ENCODE measurements around the gene ANKRD40CL. TPM values are rescaled to one million over a fixed set of nuclear protein-coding genes. Genes with fewer than 3 reads are reported as not detected.

ANKRD40CL gene
- total and polyA plus RNA-seq, 9 of the 15 experiments (the other 6 are each of a cell fraction or from before 2014, with no cell fraction given): not detected

DNA sequence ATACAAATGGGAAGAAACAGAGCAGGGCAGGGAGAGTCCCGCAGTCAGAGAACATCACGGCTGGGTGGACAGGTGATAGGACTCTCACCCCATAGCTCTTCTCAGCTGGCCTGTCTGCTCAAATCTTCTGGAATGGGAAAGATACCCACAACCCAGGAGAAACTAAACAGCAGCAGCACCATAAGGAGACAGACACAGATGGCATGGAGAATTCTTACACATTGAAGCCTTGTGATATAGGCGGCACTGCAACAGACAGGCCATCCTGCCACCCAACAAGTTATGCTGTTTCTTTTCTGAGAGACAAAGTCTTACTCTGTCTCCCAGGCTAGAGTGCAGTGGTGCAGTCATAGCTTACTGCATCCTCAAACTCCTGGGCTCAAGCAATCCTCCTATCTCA lies 8.6 kb upstream of the ANKRD40CL start:
- no peaks in the 10 kb centered on the region for H3K79me2 ChIP-seq (ENCODE audit: control insufficient read depth, insufficient read depth, low read length)
- no peak overlapping the region for H2AFZ ChIP-seq (ENCODE audit: low read depth, low read length)
- BruUV-seq (replicated peaks): no TSS peak
- H3K27me3 ChIP-seq (ENCODE audit: control insufficient read depth in 2 of 2, insufficient read depth in 2 of 2, low read length in 2 of 2): no peaks in the 10 kb centered on the region
- ATAC-seq (no peak), FAIRE-seq (no peak), DNase-seq (ENCODE audit: extremely low read depth in 1 of 4, low spot score in 3 of 4) (no peak)
- 42% methylated on average over 3 of the region's 3 CpGs for WGBS (ENCODE audit: insufficient coverage, low coverage, missing lambda C conversion rate)
- H3K36me3 ChIP-seq (ENCODE audit: control insufficient read depth, insufficient read depth, low read length): no peaks in the 10 kb centered on the region
- CTCF ChIA-PET (ENCODE audit: low intra/inter-chr PET ratio): no interaction called here
- POLR2A ChIA-PET: interaction anchor here (0.6 kb wide), 1 partner anchor 60 kb away, joined by 3 read pairs; no protein-coding TSS in a partner anchor
- intact Hi-C loops (cut with micrococcal nuclease): no loop called here
- H3K27ac ChIP-seq (ENCODE audit: extremely low read depth, low read depth, low read length): no peak overlapping the region
- no peak overlapping the region for H3K4me3 ChIP-seq
- no peaks in the 10 kb centered on the region for H4K20me1 ChIP-seq (replicated peaks; ENCODE audit: control insufficient read depth, insufficient read depth, low read length)
- H3K4me2 ChIP-seq (ENCODE audit: insufficient read depth, low read length): no peak overlapping the region
- H3K4me1 ChIP-seq (replicated peaks in 1 of 2; ENCODE audit: control insufficient read depth in 2 of 2, insufficient read depth in 2 of 2, low read length in 2 of 2): no peaks in the 10 kb centered on the region; a peak in 1 of 5 replicates
- no peak overlapping the region for H3K9ac ChIP-seq (ENCODE audit: insufficient read depth in 1 of 2, low read depth in 2 of 2, low read length in 2 of 2)
- TF ChIP-seq MCM2 (IDR thresholded peaks at IDR 0.05; ENCODE audit: low read depth): no peak
- no peak for TF ChIP-seq HMG20A (CRISPR knock-in tag; conservative IDR thresholded peaks at IDR 0.05)
- no peaks in the 10 kb centered on the region for H3K9me3 ChIP-seq (replicated peaks; ENCODE audit: control insufficient read depth, insufficient read depth, low read depth, low read length)
- H3K9me1 ChIP-seq (ENCODE audit: control insufficient read depth, insufficient read depth, low read length): no peaks in the 10 kb centered on the region
- in situ Hi-C loops (cut with MboI): no loop called here

DNA sequence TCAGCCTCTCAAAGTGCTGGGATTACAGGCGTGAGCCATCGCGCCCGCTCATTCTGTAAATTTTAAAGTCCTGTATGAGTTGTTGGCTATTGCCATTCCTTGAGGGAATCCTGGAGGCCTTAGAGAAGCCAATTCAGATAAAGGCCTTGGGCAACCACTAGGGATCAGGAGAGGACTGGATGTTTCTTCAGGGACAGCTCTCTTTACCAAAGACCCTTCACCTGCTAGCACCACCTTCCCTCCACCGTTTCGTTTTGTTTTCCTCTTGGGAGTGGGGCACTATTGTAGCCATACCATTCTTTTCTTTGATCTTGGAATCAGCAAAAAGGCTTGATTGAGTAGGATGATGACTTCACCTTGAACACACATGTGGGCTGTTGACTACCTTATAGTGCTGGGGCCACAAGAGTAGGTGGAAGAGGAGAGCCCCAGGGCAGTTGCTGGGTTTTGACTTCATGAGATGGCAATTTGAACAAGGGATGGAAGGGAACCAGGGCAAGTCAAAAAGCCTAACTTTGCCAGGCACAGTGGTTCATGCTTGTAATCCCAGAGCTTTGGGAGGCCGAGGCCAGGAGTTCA lies 7.0 kb upstream of the ANKRD40CL start:
- no peak overlapping the region for H2AFZ ChIP-seq (ENCODE audit: low read depth, low read length)
- no peaks in the 10 kb centered on the region for H3K4me1 ChIP-seq (replicated peaks in 1 of 2; ENCODE audit: control insufficient read depth in 2 of 2, insufficient read depth in 2 of 2, low read length in 2 of 2)
- CTCF ChIA-PET (ENCODE audit: low intra/inter-chr PET ratio): no interaction called here
- no peak overlapping the region for H3K9ac ChIP-seq (ENCODE audit: insufficient read depth in 1 of 2, low read depth in 2 of 2, low read length in 2 of 2)
- ATAC-seq (no peak), DNase-seq (ENCODE audit: extremely low read depth in 1 of 4, low spot score in 3 of 4) (no peak), FAIRE-seq (no peak)
- BruUV-seq (replicated peaks): no TSS peak
- H4K20me1 ChIP-seq (replicated peaks; ENCODE audit: control insufficient read depth, insufficient read depth, low read length): no peaks in the 10 kb centered on the region
- intact Hi-C loops (cut with micrococcal nuclease): no loop called here
- H3K36me3 ChIP-seq (ENCODE audit: control insufficient read depth, insufficient read depth, low read length): no peaks in the 10 kb centered on the region
- in situ Hi-C loops (cut with MboI): no loop called here
- no peak overlapping the region for H3K4me3 ChIP-seq
- TF ChIP-seq, protein P1, sequence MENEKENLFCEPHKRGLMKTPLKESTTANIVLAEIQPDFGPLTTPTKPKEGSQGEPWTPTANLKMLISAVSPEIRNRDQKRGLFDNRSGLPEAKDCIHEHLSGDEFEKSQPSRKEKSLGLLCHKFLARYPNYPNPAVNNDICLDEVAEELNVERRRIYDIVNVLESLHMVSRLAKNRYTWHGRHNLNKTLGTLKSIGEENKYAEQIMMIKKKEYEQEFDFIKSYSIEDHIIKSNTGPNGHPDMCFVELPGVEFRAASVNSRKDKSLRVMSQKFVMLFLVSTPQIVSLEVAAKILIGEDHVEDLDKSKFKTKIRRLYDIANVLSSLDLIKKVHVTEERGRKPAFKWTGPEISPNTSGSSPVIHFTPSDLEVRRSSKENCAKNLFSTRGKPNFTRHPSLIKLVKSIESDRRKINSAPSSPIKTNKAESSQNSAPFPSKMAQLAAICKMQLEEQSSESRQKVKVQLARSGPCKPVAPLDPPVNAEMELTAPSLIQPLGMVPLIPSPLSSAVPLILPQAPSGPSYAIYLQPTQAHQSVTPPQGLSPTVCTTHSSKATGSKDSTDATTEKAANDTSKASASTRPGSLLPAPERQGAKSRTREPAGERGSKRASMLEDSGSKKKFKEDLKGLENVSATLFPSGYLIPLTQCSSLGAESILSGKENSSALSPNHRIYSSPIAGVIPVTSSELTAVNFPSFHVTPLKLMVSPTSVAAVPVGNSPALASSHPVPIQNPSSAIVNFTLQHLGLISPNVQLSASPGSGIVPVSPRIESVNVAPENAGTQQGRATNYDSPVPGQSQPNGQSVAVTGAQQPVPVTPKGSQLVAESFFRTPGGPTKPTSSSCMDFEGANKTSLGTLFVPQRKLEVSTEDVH (IDR thresholded peaks at IDR 0.05; ENCODE audit: low read depth, partially characterized antibody): no peak
- TF ChIP-seq ZFX (CRISPR knock-in tag; IDR thresholded peaks at IDR 0.05): no peak
- no peak for TF ChIP-seq ZKSCAN3 (CRISPR knock-in tag; IDR thresholded peaks at IDR 0.05)
- TF ChIP-seq ETV1 (tag; conservative IDR thresholded peaks at IDR 0.05; ENCODE audit: low read depth): no peak
- TF ChIP-seq EZH2 (IDR thresholded peaks at IDR 0.05; ENCODE audit: borderline replicate concordance, low read depth, low read length): no peak
- TF ChIP-seq, protein P2, sequence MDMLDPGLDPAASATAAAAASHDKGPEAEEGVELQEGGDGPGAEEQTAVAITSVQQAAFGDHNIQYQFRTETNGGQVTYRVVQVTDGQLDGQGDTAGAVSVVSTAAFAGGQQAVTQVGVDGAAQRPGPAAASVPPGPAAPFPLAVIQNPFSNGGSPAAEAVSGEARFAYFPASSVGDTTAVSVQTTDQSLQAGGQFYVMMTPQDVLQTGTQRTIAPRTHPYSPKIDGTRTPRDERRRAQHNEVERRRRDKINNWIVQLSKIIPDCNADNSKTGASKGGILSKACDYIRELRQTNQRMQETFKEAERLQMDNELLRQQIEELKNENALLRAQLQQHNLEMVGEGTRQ (CRISPR knock-in tag; IDR thresholded peaks at IDR 0.05): no peak
- no peaks in the 10 kb centered on the region for H3K27me3 ChIP-seq (ENCODE audit: control insufficient read depth in 2 of 2, insufficient read depth in 2 of 2, low read length in 2 of 2)
- H3K27ac ChIP-seq (ENCODE audit: extremely low read depth, low read depth, low read length): no peak overlapping the region
- POLR2A ChIA-PET: interaction anchor here (1.0 kb wide), 1 partner anchor 13 kb away, joined by 3 read pairs; no protein-coding TSS in a partner anchor
- no peaks in the 10 kb centered on the region for H3K79me2 ChIP-seq (ENCODE audit: control insufficient read depth, insufficient read depth, low read length)
- no peaks in the 10 kb centered on the region for H3K9me3 ChIP-seq (replicated peaks; ENCODE audit: control insufficient read depth, insufficient read depth, low read depth, low read length)
- no peak overlapping the region for H3K4me2 ChIP-seq (ENCODE audit: insufficient read depth, low read length)
- H3K9me1 ChIP-seq (ENCODE audit: control insufficient read depth, insufficient read depth, low read length): no peaks in the 10 kb centered on the region
- 34% methylated on average over 4 of the region's 7 CpGs for WGBS (ENCODE audit: insufficient coverage, low coverage, missing lambda C conversion rate)

Measured in K562 (cell line).